HepG2 (cell line): Measurements from ENCODE around the gene OR2F2. TPM values are rescaled to one million over a fixed set of nuclear protein-coding genes. Genes with fewer than 3 reads are reported as not detected.
A peak's percentile ranks its signal among the peaks of the same experiment; 100 is the strongest.

Experiments used
- ATAC-seq: fragments of 200-7000 bp; cut with Tn5 transposase; 3 replicates; pipeline ENCODE4 v1.9.1; 2020; ENCODE audit warnings: mild to moderate bottlenecking, moderate library complexity
- BruUV-seq: library from RNA; stranded (reverse); fragments of 400-500 nt; replicated peaks from 2 replicates; lab custom pipeline; 2021; lab: Mats Ljungman, UMichigan
- CTCF ChIA-PET: fragments of 300-600 bp; formaldehyde crosslinking; extraction: SDS; loops from one replicate; lab custom pipeline; 2021; ENCODE audit warnings: low total read pairs, inconsistent platforms, low intra/inter-chr PET ratio; lab: Yijun Ruan, JAX
- POLR2A ChIA-PET: fragments of 350-600 bp; sonication (Branson Sonifier 250); formaldehyde crosslinking; loops from one replicate; lab custom pipeline; 2020; ENCODE audit warnings: antibody characterized with exemption, inconsistent platforms; lab: Yijun Ruan, JAX
- DNase-seq: peaks from one replicate; pipeline ENCODE4 v3.0.0-alpha.2; 2015; ENCODE audit warnings: low spot score
- FAIRE-seq: peaks from 3 replicates; lab custom pipeline; 2011; peaks lifted over from hg19 to GRCh38; lab: Jason Lieb, UNC
- H2AFZ ChIP-seq: one replicate; pipeline ENCODE4 v1.6.1; 2011; ENCODE audit warnings: low read length, inconsistent platforms
- H3K27ac ChIP-seq: fragments of 300-600 bp; 3 replicates; pipeline ENCODE4 v1.8.0; 2011; ENCODE audit warnings: mixed run types, mild to moderate bottlenecking, mixed read lengths, low read length, inconsistent platforms; ENCODE audit not compliant: insufficient read depth; ENCODE audit errors: extremely low read length
- H3K27me3 ChIP-seq, 2 experiments: fragments of 200-600 bp in 1 of 2; 2 replicates in 1 of 2; 3 replicates in 1 of 2; pipeline versions ENCODE4 v1.6.0 to v1.8.0; 2011; ENCODE audit warnings: low read length in 2 of 2, mild to moderate bottlenecking in 2 of 2, moderate library complexity in 2 of 2, inconsistent platforms in 1 of 2; ENCODE audit not compliant: insufficient read depth in 2 of 2, control insufficient read depth in 1 of 2
- H3K36me3 ChIP-seq, 2 experiments: fragments of 200-600 bp in 1 of 2; replicated peaks in 1 of 2; 2 replicates in 1 of 2; 3 replicates in 1 of 2; pipeline versions ENCODE4 v1.5.1 to v1.8.0; 2011; ENCODE audit warnings: low read length in 2 of 2, inconsistent platforms in 1 of 2; ENCODE audit not compliant: insufficient read depth in 2 of 2, control insufficient read depth in 1 of 2
- H3K4me1 ChIP-seq: 2 replicates; pipeline ENCODE4 v1.5.1; 2012; ENCODE audit warnings: low read length, inconsistent platforms; ENCODE audit not compliant: insufficient read depth
- H3K4me2 ChIP-seq: 2 replicates; pipeline ENCODE4 v1.6.0; 2011; ENCODE audit warnings: low read depth, low read length, inconsistent platforms
- H3K4me3 ChIP-seq, 3 experiments: fragments of 200-600 bp in 1 of 3; sonication (generic), shearing (Covaris generic) in 1 of 3; replicated peaks in 1 of 3; 2 replicates each; pipeline ENCODE4 v1.5.1; 2011 to 2016; ENCODE audit warnings: low read length in 3 of 3, inconsistent platforms in 2 of 3, low read depth in 2 of 3, mild to moderate bottlenecking in 2 of 3, control low read depth in 1 of 3, mixed read lengths in 1 of 3; ENCODE audit not compliant: insufficient read depth in 1 of 3
- H3K79me2 ChIP-seq: one replicate; pipeline ENCODE4 v1.6.1; 2011; ENCODE audit warnings: low read length, inconsistent platforms; ENCODE audit not compliant: insufficient read depth
- H3K9ac ChIP-seq: 2 replicates; pipeline ENCODE4 v1.6.0; 2011; ENCODE audit warnings: mild to moderate bottlenecking, low read depth, low read length, inconsistent platforms; ENCODE audit not compliant: insufficient read depth
- H3K9me3 ChIP-seq: 2 replicates; pipeline ENCODE4 v1.5.1; 2012; ENCODE audit warnings: mild to moderate bottlenecking, low read length
- H4K20me1 ChIP-seq: 2 replicates; pipeline ENCODE4 v1.6.0; 2011; ENCODE audit warnings: inconsistent platforms, mild to moderate bottlenecking, low read length, moderate library complexity; ENCODE audit not compliant: insufficient read depth
- CEBPB ChIP-seq: IDR thresholded peaks from 2 replicates; pipeline ENCODE4 v1.6.1; 2011; ENCODE audit warnings: low read depth, low read length, improper control_type of control experiment, borderline replicate concordance
- RORA ChIP-seq: sonication (generic); formaldehyde crosslinking; IDR thresholded peaks from 2 replicates; pipeline ENCODE4 v1.5.0; 2020; ENCODE audit warnings: mild to moderate bottlenecking, missing genetic modification reagents, moderate library complexity
- ZFP36L1 ChIP-seq: sonication (generic); formaldehyde crosslinking; IDR thresholded peaks from 2 replicates; pipeline ENCODE4 v1.8.0; 2022; ENCODE audit warnings: mild to moderate bottlenecking, missing genetic modification reagents, moderate library complexity
- WGBS: methylation state at CpG from one replicate; pipeline ENCODE4 v1.1.6; 2017; ENCODE audit warnings: low lambda C conversion rate; 5-methylcytosine and 5-hydroxymethylcytosine counted together
- in situ Hi-C: cut with HindIII; loops from 2 replicates; pipeline ENCODE4 v1.10.0; 2017; ENCODE audit warnings: low pct_unique_long_range_greater_than_20kb; ENCODE audit not compliant: extremely low pct_ligation_motif_present
- intact Hi-C: fragments of 100-400 bp; cut with micrococcal nuclease; formaldehyde crosslinking; loops from one replicate; pipeline ENCODE4 v1.10.0; 2022; ENCODE audit not compliant: unreplicated experiment
- polyA plus RNA-seq, 8 experiments: library from polyadenylated mRNA; depleted of rRNA in 3 of 8; stranded (reverse) in 7 of 8; unstranded in 1 of 8; fragments of >200 nt; fragmentation: Illumina TruSeq in 4 of 8; extraction: Trizol in 4 of 8; gene quantifications; 2 replicates each; pipeline versions ENCODE4 v1.2.1 to v1.2.3, GENCODE V29; 2011 to 2016; ENCODE audit warnings: low read depth in 4 of 8, missing spikeins in 1 of 8, mixed read lengths in 1 of 8; ENCODE audit not compliant: insufficient read depth in 1 of 8
- total RNA-seq, 5 experiments: library from RNA; depleted of rRNA; stranded (reverse); fragments of >200 nt; fragmentation: Illumina TruSeq; extraction: Trizol; gene quantifications; 2 replicates each; pipeline ENCODE4 v1.2.3, GENCODE V29; 2016; ENCODE audit warnings: low read depth in 1 of 5

Gene OR2F2
- total and polyA plus RNA-seq, 2 of the 13 experiments (the other 11 are each of a cell fraction or from before 2014, with no cell fraction given) = 0.13 TPM; not detected in 1

- TF ChIP-seq ZFP36L1 (CRISPR knock-in tag) = no peak
- Histone ChIP-seq H3K27ac (no peak overlapping the region), H3K9ac (no peak overlapping the region), H3K79me2 (peaks cover 55% of the 10 kb centered on the region), H4K20me1 (peaks cover 25% of the 10 kb centered on the region; the same call in 1 of the 2 replicates), H2AFZ (no peak overlapping the region), H3K4me3 (no peak overlapping the region), H3K36me3 (peaks cover under 1 to 1% of the 10 kb centered on the region in 2 experiments; a peak in 3 of 5 replicates), H3K9me3 (no peaks in the 10 kb centered on the region), H3K4me1 (peaks cover 17% of the 10 kb centered on the region), H3K4me2 (no peak overlapping the region), H3K27me3 (no peaks in the 10 kb centered on the region; a peak in 1 of 5 replicates)
- 100% methylated on average over 3 of the region's 3 CpGs for WGBS
- in situ Hi-C loops = loop anchor here (25.0 kb wide), 1 partner anchor 501 kb away; no protein-coding TSS in a partner anchor
- ChIA-PET POLR2A (interaction anchor here (2.3 kb wide), 1 partner anchor 15 kb away, joined by 13 read pairs; the partner anchor contains the start of gene TCAF1), CTCF (no interaction called here)
- no peak for ATAC-seq
- intact Hi-C loops = no loop called here
- DNase-seq = no peak
- FAIRE-seq = no peak
- BruUV-seq = no TSS peak
These were observed 49.1 kb upstream of the OR2F2 start for GRCh38 chr7:143885951-143886350.

GRCh38 chr7:143886826-143887477 lies 48.1 kb upstream of the OR2F2 start:
- FAIRE-seq (no peak), DNase-seq (no peak), ATAC-seq (no peak)
- peaks cover 56% of the 10 kb centered on the region for H3K79me2 ChIP-seq
- no peak overlapping the region for H3K4me2 ChIP-seq
- peaks cover 21% of the 10 kb centered on the region; the same call in 1 of the 2 replicates for H4K20me1 ChIP-seq
- peaks cover 16% of the 10 kb centered on the region for H3K4me1 ChIP-seq
- ChIA-PET POLR2A (interaction anchor here (0.7 to 2.3 kb wide), 2 partner anchors 12 to 14 kb away, joined by 6 to 13 read pairs; partner anchors contain the start of gene TCAF1), CTCF (no interaction called here)
- 96% methylated on average over 6 of the region's 6 CpGs for WGBS
- intact Hi-C loops (no loop called here), in situ Hi-C loops (loop anchor here (25.0 kb wide), 1 partner anchor 500 kb away; no protein-coding TSS in a partner anchor)
- H3K27me3 ChIP-seq = no peaks in the 10 kb centered on the region; a peak in 1 of 5 replicates
- BruUV-seq = no TSS peak
- H3K27ac ChIP-seq = no peak overlapping the region
- no peak overlapping the region for H3K4me3 ChIP-seq
- H2AFZ ChIP-seq = no peak overlapping the region
- H3K9me3 ChIP-seq = no peaks in the 10 kb centered on the region
- no peak for TF ChIP-seq RORA (CRISPR knock-in tag)
- TF ChIP-seq CEBPB = peak; percentile 79
- H3K36me3 ChIP-seq = peaks cover 0 to 1% of the 10 kb centered on the region in 2 experiments; a peak in 3 of 5 replicates
- no peak overlapping the region for H3K9ac ChIP-seq
